ENCODE results near the gene MRPL27.

Gene MRPL27

DNA sequence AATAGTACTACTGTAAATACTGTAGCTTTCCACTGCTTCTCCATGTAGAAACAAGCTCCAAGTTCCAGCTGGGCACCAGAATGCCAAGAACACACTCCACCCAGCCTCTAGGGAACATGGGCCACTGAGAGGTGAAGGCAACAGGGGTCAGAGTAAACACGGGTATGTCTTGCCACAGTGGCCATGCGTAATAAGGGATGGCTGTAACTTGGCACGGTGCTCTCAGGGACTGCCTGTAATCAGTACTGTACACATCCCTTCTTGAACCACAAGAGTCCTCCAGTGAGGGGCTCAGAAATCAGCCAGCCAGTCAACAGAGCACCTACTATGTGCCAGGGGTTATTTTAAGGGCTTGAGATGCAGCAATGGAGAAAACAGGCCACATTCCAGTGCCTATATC, 13.5 kb upstream of the MRPL27 start:
- DNase-seq (ENCODE audit: low spot score): no peak

DNA sequence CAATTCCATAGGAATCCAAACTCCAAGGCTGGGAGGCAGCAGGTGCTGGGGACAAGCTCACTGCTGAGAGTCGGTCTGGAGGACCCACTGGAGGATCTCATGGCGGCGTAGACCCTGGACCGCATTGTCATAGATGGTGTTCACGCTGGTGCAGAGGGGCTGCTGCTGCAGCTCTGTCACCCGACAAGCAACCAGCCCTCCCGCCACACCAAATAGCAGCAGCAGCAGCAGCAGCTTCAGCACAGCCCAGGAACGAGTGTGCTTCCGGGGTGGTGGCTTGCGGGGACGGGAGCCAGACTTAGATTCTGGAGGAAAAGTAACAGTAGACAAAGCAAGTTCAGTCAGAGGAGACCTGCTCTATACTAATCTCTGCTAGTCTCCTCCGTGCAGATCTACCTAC, 9.9 kb upstream of the MRPL27 start:
- no peak for DNase-seq (ENCODE audit: low spot score)

DNA sequence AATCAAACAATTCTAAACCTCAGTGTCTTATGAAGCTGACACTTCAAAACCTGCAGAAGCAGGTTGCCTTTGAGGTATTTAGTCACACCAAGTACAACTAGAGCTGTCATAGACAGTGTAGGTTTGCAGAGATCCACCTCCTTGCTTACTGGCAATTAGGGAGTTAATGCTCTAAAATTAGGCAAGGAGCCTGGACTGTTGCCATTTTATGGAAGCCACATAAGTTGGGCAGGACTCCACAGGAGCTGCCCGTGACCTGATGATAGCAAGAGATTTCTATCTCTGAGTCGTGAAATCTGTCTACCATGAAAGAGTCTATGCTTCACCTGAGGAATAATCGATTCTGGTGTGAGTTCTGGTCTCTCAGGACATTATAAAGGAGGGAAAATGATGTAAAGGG, 8.9 kb upstream of the MRPL27 start:
- no peak for DNase-seq (ENCODE audit: low spot score)

DNA sequence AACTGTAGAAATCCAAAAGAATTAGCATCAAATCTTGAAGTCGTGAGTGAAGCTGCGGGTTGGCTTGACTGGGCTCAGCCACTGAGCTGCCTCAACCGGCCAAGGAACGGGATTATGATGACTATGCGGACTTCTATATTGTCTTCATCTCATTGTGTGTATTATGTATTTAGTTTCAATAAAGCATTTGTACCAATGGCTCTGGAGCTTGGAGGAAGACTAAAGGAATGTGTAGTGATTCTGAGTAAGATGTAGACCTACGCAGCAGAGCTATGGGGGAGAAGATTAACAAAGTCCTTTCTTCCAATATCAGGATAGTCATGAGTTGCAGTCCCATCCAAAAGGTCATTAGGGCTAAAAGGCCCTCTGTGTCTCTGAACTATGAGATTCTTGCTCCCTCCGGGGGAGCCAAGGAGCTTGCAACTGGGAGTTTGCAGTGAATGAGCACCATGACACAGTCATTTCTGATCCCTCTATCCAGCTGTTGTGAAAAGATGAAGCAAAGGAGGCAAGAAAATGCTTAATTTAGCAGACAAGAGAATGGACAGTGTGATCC, 8.4 kb upstream of the MRPL27 start:
- no peak for DNase-seq (ENCODE audit: low spot score)

DNA sequence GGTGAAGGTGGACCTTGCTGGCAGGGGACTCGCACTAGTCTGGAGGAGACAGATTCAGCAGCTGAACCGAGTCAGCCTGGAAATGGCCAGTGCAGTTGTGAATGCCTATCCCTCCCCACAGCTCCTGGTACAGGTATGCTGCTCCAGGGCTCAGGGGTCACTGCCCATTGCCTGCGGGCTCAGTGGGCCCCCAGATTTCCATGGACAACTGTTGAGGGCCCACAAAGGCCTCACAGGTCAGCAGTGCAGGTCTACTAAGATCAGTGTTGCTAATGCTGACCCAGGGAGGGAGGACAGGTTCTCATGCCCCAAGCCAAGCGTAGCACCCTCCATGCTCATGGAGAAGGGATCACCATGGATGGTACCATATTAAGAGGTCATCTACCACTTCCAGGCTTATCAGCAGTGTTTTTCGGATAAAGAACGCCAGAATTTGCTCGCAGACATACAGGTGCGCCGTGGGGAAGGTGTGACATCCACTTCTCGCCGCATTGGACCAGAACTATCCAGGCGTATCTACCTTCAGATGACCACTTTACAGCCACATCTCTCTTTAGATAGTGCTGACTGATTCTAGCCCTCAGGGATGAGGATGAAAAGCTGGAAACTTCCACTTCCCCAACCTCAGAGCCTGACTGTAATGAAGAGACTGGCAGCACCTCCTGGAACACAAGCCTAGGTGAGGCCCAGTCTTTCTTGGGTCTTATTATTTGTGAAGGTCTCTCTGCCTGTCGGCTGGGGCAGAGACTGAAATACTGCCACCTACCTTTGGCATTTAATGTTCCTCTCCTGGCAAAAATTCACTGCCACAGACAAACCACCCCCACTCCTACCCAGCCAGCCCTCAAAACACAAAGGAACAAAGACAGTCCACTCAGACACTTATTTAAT, 7.6 kb upstream of the MRPL27 start:
- no peak for DNase-seq (ENCODE audit: low spot score)

DNA sequence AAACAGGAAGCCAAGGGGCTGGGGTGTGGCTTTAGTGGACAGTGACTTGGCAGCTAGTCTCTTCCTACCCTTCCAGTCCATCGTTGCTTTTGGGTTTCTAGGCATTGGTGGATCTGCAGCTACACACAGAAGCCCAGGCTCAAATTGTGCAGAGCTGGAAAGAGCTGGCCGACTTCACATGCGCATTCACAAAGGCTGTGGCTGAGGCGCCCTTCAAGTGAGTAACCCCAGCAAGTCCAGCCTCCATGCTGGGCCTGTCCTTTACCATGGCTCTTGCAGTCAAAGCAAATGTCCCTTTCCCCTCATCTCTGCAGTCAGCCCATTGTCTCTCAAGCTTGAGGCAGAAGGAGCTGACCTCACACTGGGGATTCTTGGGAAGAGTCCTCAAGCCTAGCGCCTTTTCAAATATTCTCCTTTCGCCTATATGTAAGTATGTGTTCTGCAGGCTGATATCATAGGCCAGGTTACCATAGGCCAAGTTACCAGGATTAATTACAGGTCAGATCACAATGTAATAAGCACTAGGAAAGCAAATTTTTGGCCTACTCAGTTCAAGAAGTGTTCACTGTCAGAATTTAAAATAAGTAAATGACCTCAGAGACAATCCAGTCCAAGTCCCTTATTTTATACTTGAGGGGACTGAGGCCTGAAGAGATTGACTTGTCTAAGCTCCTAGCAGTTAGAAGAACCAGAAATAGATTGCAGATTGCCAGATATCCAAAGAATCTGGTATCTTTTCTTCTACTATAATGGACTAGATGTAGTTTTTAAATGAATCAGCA, 6.6 kb upstream of the MRPL27 start:
- no peak for DNase-seq (ENCODE audit: low spot score)

DNA sequence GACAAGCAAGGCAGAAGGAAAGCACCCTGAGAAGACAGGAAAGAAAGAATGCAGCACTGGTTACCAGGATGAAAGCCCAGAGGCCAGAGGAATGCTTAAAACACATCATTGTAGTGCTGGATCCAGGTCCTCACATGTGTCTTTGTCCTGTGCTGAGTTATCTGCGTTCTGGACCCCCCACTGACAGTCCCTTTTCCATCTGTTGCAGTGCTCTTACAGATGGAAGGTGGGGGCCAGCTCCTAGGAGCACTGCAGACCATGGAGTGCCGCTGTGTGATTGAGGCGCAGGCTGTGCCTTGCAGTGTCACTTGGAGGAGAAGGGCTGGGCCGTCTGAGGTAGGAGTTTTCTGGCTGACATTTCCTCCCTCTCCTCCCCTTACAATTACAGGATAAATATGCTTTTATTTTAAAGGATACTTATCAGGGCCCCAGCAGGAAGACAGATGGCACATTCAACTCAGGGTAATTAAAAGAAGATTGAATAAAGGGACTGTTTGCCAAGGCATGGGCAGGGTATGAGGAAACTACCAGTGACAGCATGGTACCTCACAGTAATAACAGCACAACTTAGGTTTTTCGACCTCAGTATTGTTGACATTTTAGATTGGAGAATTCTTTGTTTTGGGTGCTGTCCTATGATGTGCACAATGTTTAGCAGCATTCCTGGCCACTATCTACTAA, 3.0 kb upstream of the MRPL27 start:
- no peak for DNase-seq (ENCODE audit: low spot score)

DNA sequence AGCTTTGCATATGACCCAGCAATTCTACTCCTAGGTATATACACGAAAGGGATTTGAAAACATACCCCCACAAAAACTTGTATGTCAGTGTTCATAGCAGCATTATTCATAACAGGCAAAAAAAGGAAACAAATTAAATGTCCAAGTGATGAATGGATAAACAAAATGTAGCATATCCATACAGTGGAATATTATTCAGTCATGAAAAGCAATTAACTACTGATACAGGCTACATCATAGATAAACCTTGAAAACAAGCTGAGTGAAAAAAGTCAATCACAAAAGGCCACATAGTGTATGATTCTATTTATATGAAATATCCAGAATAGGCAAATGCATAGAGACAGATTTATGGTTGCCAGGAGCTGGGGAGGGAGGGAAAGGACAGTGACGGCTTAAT, 721 bp upstream of the MRPL27 start:
- DNase-seq (ENCODE audit: low spot score): no peak

DNA sequence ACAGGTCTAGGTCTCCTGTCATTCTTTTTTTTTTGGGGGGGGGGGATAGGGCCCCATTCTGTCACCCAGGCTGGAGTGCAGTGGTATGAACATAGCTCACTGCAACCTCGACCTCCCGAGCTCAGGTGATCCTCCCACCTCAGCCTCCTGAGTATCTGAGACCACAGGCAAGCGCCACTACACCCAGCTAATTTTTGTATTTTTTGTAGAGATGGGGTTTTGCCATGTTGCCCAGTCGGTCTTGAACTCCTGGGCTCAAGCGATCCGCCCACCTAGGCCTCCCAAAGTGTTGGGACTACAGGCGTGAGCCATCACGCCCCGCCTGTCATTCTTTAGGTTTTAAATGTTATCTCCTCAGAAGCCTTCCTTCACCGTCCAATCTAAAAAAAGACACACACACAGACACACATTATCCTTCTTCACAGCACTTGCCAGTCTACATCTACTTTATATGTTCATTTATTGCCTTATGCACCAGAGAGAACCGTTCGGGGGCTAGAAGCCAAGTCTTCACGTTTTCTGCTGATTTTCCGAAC, 694 bp downstream of the MRPL27 start:
- DNase-seq (ENCODE audit: low spot score): no peak

DNA sequence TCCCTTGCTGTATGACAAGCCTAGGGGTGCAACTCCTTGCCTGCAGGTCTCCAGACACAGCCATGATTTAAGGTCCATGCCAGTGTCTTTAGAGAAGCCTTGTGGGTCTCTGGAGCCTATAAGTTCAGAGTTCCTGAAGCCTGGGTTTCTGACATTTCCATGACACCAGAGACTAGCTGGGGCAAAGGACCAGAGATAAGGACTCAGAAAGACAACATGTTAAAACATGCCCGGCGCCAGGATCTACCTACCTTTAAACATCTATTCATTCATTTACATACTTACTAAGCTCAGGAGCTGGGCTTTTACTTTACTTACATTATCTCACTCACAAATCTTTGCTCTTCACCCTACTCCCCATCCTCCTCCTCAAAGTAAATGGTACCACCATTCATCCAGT, 1.5 kb downstream of the MRPL27 start:
- DNase-seq (ENCODE audit: low spot score): no peak

DNA sequence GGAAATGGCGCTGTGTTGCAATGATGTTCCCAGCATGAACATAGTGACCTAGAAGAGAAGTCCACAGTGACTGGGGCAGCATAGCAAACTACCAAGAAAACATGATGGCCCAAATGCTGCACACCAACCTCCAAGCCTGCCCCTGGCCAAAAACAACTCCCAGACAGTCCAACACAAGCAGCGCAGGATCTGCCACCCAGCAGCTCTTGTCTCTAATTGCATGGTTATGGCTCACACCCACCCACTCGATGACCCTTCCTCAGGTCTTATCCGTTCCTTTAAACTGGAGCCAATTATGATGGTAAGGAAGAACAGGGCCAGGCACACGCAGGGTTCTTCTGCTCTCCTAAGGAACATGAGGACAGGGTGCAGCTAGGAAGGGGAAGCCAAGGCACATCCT, 2.9 kb downstream of the MRPL27 start:
- DNase-seq (ENCODE audit: low spot score): no peak

DNA sequence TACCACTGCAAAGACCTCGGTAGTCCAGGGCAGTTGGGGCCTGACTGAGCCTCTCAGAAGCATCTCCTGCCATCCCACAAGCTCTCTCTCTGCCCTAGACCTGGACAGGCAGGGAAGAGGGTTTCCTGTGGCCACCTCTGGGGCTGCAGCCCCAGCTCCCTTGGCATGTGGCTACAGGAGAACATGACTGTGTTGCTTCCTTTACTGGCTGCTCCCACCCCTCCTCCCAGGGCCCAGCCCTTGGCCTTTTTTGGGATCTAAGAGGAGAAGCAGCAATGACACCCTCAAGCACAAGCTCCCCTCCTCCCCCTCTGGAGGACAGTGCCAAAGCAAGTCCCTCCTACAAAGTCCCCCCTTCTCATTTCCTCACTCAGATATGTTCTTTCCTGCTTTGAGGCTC, 5.6 kb downstream of the MRPL27 start:
- DNase-seq (ENCODE audit: low spot score): no peak

DNA sequence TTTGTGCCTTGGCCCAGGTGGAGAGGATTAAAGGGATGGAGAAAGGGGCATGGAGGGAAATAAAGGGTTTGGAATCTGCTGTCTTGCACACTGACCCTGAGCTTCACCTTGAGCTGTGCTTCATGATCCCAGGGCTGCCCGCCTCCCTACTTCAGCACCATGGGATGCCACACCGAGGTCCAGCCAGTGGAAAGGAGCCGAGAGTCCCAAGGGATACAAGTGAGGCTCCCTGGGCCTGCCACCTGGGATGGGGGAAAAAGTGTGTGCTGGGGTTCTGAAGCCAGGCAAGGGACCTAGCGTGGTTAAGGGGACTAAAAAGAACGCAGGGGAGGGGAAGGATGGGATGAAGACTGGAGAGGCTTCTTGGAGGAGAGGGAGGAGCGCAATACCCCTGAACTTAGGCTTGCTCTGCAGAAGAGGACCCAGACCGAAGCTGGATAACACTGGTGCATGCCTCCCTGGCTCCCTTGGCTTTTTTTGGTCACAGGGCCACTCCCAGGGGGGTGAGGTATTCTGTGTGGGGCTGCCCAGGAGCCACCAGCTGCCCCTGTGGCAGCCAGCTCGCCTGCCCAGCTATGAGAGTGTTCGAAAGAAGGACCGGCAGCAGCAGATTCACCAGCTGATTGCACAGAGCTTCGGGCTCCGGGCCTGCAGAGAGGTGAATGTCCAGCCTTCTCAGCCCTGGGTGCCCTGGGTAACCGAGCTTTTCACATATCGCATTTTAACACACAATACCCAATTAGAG, 7.2 kb downstream of the MRPL27 start:
- DNase-seq (ENCODE audit: low spot score): no peak

DNA sequence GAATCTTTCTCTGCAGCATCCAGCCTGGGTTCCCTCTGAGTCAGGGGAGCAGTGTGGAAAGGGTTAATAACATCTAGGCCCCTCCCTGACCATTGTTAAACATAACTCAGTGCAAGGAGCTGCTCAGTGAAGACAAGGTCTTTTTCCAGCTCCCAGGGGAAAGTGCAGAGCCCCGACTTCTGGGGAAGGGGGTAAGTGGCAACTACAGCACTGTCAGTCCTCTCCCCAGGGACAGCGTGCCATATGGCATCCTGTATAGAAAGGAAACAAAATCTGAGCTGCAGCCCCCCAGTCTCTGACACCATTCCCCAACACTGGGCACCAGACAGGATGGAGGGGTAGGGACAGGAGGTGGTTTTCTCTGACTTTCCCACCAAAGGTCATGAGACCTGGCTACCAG, 7.8 kb downstream of the MRPL27 start:
- no peak for DNase-seq (ENCODE audit: low spot score)

DNA sequence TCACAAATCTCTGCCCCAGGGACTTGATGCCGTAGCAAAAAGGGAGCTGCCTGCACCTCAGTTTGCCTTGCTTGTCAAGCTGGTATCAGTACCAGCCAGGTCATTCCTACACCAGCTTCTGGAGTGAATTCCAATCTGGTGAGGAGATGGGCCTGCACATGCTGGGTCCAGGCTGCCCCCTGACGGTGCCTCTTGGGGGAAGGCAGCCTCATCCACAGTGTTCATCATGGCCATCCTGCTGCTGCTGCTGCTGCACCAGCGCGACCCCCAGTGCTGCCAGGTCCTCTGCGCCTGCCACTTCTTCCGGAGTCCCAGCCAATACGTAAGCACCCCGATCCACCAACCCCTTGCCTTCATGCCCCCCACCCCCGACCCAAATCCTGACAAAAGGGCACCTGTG, 8.3 kb downstream of the MRPL27 start:
- DNase-seq (ENCODE audit: low spot score): peak; percentile 38

DNA sequence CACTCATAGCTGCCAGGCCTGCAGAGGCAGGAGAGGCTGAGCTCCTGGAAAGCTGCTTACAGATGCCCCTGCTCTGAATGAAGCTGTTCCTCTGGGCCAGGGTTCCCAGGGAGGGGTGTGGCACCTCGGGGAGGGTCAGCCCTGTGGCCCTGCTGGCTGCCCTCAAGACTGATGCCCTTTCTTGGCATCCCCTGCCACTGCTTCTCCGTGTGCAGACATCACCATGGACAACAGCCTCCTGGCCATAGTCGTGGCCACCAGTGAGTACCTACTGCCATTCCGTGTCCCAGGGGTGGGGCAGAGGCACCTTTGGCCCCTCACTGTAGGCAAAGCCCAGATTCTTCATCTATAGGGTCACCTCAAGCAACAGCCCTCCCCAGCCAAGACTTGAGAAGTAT, 8.9 kb downstream of the MRPL27 start:
- no peak for DNase-seq (ENCODE audit: low spot score)

DNA sequence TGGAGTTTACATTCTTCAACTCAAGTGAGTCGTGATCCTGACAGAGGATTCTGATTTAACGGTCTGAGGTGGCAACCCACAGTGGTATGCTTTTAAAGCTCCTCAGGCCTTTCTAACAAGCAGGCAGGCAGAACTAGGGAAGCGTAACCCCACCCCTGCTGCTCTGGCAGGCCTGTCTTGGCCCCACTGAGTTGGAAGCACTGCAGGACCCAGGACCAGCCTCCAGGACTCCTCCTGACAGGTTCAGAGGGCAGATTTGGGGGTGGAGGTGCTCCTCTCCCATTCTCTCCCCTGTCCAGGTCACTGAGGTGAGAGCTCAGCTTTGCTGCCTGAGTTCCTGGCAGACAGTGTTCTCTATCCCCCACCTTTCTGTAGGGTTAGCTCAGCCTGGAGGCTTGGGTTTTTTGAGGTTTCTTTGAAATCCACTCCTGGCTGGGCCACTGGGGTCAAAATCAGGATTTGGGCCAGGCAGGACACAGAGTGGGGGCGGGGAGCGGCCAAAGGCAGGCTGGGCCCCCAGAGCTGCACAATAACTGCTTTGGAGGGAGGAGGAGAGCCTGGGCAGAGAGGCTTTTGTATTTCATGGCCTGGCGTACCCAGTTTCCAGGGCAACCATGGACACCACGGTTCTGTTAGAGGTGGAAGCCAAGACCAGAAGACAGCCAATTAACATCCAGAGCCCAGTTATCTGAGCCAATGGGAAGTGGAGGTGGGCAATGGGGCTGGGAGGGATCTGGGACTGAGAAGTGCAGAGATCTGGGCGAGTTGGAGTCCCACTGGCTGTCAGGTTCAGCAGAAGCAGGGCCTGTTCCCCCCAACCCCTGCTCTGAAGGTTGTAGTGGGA, 9.5 kb downstream of the MRPL27 start:
- peak; percentile 52 for DNase-seq (ENCODE audit: low spot score)

DNA sequence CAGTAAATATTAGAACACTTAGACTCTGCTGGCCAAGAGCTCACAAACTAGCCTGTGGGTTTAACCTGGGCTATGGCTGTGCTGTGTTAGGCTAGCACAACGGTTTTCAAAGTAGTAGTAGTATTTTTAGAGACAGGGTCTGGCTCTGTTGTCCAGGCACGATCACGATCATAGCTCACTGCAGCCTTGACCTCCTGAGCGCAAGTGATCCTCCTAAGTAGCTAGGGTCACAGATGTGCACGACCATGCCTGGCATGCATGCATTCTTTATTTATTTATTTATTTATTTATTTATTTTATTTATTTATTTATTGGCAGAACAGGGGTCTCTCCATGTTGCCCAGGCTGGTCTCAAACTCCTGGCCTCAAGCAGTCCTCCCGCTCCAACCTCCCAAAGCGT, 10.3 kb downstream of the MRPL27 start:
- DNase-seq (ENCODE audit: low spot score): no peak

DNA sequence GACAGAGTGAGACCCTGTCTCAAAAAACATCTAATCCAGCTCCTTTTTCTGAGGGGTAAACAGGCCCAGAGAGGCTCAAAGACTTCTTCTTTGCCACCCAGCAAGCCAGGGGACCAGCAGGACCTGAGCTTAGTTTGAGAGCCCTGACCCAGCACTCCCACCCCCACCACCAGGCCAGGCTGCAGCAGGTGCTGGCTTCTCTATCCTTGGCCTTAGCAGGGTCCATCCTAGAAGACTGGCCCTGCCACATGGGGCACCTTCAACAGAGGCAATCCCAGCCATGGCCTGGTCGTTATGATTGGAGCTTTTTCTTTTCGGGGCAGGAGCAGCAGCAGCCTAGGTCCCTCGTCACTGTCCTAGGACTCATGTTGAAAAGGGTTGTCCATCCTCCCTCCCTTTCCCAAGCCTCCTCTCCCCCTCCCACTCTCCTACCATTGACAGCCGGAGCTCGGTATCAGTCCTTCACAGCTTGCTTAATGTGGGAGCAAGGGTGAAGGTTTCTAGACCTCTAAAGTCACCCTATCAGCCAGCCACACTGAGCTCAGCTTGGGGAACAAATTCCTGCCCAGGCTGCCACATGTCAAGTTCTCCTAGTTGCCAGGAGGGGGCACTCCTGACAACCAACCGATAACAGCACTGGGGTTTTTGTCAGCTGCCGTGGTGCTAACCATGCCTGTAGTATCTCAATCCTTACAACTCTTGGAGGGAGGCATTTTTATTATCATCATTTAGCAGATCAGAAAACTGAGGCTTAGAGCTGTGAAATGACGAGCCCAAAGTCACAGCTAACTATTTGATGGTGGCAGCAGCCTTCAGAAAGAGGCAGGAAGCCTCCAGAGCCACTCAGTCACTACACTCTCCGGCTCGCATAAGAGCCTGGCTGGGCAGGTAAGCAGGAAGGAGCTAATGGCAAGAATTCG, 11.2 kb downstream of the MRPL27 start:
- DNase-seq (ENCODE audit: low spot score): peak; percentile 89

Measured in GM03348 (cell line).